ENCODE results near the gene AKT2. TPM values are rescaled to one million over a fixed set of nuclear protein-coding genes. Genes with fewer than 3 reads are reported as not detected.

AKT2 gene
- total RNA-seq, 1 experiment from 2014 or later, result 150 TPM

DNA sequence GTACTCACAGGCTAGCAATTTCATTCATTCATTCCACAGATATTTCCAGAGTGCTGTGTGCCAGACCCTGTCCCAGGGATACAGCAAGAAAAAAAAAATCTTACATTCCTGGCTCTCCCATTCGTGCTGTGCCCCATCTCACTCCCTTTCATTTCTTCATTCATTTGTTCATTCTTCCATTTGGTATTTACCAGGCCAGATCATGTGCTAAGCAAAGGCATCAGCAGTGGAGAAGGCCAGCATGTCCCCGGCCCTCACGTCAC lies 91.6 kb downstream of the AKT2 start:
- Histone ChIP-seq H2BK12ac (ENCODE audit: insufficient read length, low read depth, low read length) (no peak overlapping the region), H2BK15ac (ENCODE audit: low read depth, low read length) (no peak overlapping the region), H2BK20ac (ENCODE audit: low read depth, low read length, poor library complexity, severe bottlenecking) (no peak overlapping the region), H3T11ph (ENCODE audit: low read length) (no peak overlapping the region), H2BK120ac (ENCODE audit: low read depth, low read length, poor library complexity, severe bottlenecking) (no peak overlapping the region), H3K9me3 (ENCODE audit: control insufficient read depth, low read depth, low read length) (no peaks in the 10 kb centered on the region), H4K5ac (ENCODE audit: insufficient read length, low read depth, low read length) (no peak overlapping the region), H3K79me2 (ENCODE audit: insufficient read depth, low read length) (no peaks in the 10 kb centered on the region), H3K18ac (ENCODE audit: insufficient read length, low read depth, low read length) (no peak overlapping the region), H4K20me1 (ENCODE audit: control insufficient read depth, insufficient read depth, insufficient read length) (no peaks in the 10 kb centered on the region), H3K27ac (ENCODE audit: insufficient read length, low read depth, low read length) (no peak overlapping the region), H3K4me1 (ENCODE audit: insufficient read depth, low read length) (peaks cover 4% of the 10 kb centered on the region; the same call in 1 of the 2 replicates), H3K79me1 (ENCODE audit: insufficient read depth, low read depth, low read length, poor library complexity, severe bottlenecking) (no peaks in the 10 kb centered on the region), H4K91ac (ENCODE audit: insufficient read length, low read depth, low read length) (no peak overlapping the region), H3K23ac (ENCODE audit: insufficient read length, low read depth, low read length) (no peak overlapping the region), H2AFZ (ENCODE audit: low read length) (no peak overlapping the region), H4K8ac (replicated peaks; ENCODE audit: insufficient read length, low read depth, low read length) (no peak overlapping the region), H3K14ac (ENCODE audit: insufficient read depth, low read length) (no peak overlapping the region), H3K9ac (ENCODE audit: extremely low read depth, insufficient read length, low read length) (no peak overlapping the region), H2AK5ac (ENCODE audit: insufficient read length, low read length) (no peak overlapping the region), H3K23me2 (ENCODE audit: insufficient read length, low read depth, low read length, poor library complexity, severe bottlenecking) (peaks cover 9% of the 10 kb centered on the region), H3K4ac (ENCODE audit: low read depth, low read length) (no peak overlapping the region), H3K4me2 (ENCODE audit: insufficient read depth, insufficient read length, low read length) (no peak overlapping the region), H2BK5ac (ENCODE audit: insufficient read length, low read length) (no peak overlapping the region), H3K27me3 (ENCODE audit: insufficient read depth, low read length) (no peaks in the 10 kb centered on the region; the same call in 1 of the 2 replicates), H3K56ac (ENCODE audit: insufficient read length, low read depth, low read length) (no peak overlapping the region)
- DNase-seq, result no peak
- H3K36me3 Mint-ChIP-seq (ENCODE audit: insufficient read depth in 1 of 3, low read depth in 3 of 3), result peaks cover 0 to 5% (median 0%) of the 10 kb centered on the region in 3 experiments; a peak in 2 of 7 replicates
- H3K4me1 Mint-ChIP-seq, result peaks cover 9 to 22% of the 10 kb centered on the region in 2 experiments
- TF ChIP-seq, protein P1, sequence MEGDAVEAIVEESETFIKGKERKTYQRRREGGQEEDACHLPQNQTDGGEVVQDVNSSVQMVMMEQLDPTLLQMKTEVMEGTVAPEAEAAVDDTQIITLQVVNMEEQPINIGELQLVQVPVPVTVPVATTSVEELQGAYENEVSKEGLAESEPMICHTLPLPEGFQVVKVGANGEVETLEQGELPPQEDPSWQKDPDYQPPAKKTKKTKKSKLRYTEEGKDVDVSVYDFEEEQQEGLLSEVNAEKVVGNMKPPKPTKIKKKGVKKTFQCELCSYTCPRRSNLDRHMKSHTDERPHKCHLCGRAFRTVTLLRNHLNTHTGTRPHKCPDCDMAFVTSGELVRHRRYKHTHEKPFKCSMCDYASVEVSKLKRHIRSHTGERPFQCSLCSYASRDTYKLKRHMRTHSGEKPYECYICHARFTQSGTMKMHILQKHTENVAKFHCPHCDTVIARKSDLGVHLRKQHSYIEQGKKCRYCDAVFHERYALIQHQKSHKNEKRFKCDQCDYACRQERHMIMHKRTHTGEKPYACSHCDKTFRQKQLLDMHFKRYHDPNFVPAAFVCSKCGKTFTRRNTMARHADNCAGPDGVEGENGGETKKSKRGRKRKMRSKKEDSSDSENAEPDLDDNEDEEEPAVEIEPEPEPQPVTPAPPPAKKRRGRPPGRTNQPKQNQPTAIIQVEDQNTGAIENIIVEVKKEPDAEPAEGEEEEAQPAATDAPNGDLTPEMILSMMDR (conservative IDR thresholded peaks at IDR 0.05), result no peak
- no peaks in the 10 kb centered on the region for H3K9me3 Mint-ChIP-seq
- peaks cover 3% of the 10 kb centered on the region for H3K27me3 Mint-ChIP-seq (ENCODE audit: low read depth)
- no CpG with 5 or more reads among the region's 3 CpGs for WGBS (ENCODE audit: extremely low coverage, insufficient read length, low lambda C conversion rate)
- peak overlapping the region in 1 of 2 experiments; percentile 5; a peak in 1 of 5 replicates for H3K4me3 Mint-ChIP-seq
- no peak overlapping the region for H3K27ac Mint-ChIP-seq
